Measurements from ENCODE around the gene TRPM5.

Gene TRPM5

GRCh38 chr11:2442589-2442988 is 1.7 kb downstream of the TRPM5 start:
- DNase-seq (ENCODE audit: low spot score) = no peak
- in situ Hi-C loops (cut with MboI; ENCODE audit: low pct_unique_long_range_greater_than_20kb, low sequenced_read_pairs, unreplicated experiment) = no loop called here

GRCh38 chr11:2441171-2441570 is 3.1 kb downstream of the TRPM5 start:
- DNase-seq (ENCODE audit: low spot score) = no peak
- TF ChIP-seq CTCF (IDR thresholded peaks at IDR 0.05; ENCODE audit: extremely low read depth, insufficient read depth, missing control alignments) = no peak
- in situ Hi-C loops (cut with MboI; ENCODE audit: low pct_unique_long_range_greater_than_20kb, low sequenced_read_pairs, unreplicated experiment) = no loop called here

More at GRCh38 chr11:2442589-2442988, 1.7 kb downstream of the TRPM5 start:
- no peak for TF ChIP-seq CTCF (IDR thresholded peaks at IDR 0.05; ENCODE audit: extremely low read depth, insufficient read depth, missing control alignments)

GRCh38 chr11:2440646-2441045 is 3.7 kb downstream of the TRPM5 start:
- DNase-seq (ENCODE audit: low spot score) = no peak
- no peak for TF ChIP-seq CTCF (IDR thresholded peaks at IDR 0.05; ENCODE audit: extremely low read depth, insufficient read depth, missing control alignments)
- in situ Hi-C loops (cut with MboI; ENCODE audit: low pct_unique_long_range_greater_than_20kb, low sequenced_read_pairs, unreplicated experiment) = no loop called here

- no peak for TF ChIP-seq CTCF (IDR thresholded peaks at IDR 0.05; ENCODE audit: extremely low read depth, insufficient read depth, missing control alignments)
- in situ Hi-C loops (cut with MboI; ENCODE audit: low pct_unique_long_range_greater_than_20kb, low sequenced_read_pairs, unreplicated experiment) = no loop called here
- DNase-seq (ENCODE audit: low spot score) = no peak
These were observed 4.5 kb downstream of the TRPM5 start for GRCh38 chr11:2439820-2440219.

GRCh38 chr11:2437516-2437915 is 6.8 kb downstream of the TRPM5 start:
- no peak for DNase-seq (ENCODE audit: low spot score)
- in situ Hi-C loops (cut with MboI; ENCODE audit: low pct_unique_long_range_greater_than_20kb, low sequenced_read_pairs, unreplicated experiment) = no loop called here
- no peak for TF ChIP-seq CTCF (IDR thresholded peaks at IDR 0.05; ENCODE audit: extremely low read depth, insufficient read depth, missing control alignments)

GRCh38 chr11:2436521-2437031 is 7.7 kb downstream of the TRPM5 start:
- in situ Hi-C loops (cut with MboI; ENCODE audit: low pct_unique_long_range_greater_than_20kb, low sequenced_read_pairs, unreplicated experiment) = no loop called here
- TF ChIP-seq CTCF (IDR thresholded peaks at IDR 0.05; ENCODE audit: extremely low read depth, insufficient read depth, missing control alignments) = no peak
- no peak for DNase-seq (ENCODE audit: low spot score)

All from GM13977 (cell line).